Stomach (tissue), 4 donors: ENCODE results near the gene KDM8.

Source experiments
- EP300 ChIP-seq: sonication (generic); formaldehyde crosslinking; IDR thresholded peaks from one replicate; pipeline ENCODE4 v1.6.1; 2017; ENCODE audit warnings: antibody characterized with exemption
- POLR2A ChIP-seq, 4 donors: fragments of 450-650 bp; IDR thresholded peaks; one replicate each; pipeline ENCODE4 v1.6.1; 2016; ENCODE audit warnings: antibody characterized with exemption in 4 of 4, control low read depth in 2 of 4, mild to moderate bottlenecking in 1 of 4, moderate library complexity in 1 of 4
- POLR2AphosphoS5 ChIP-seq, 3 donors: sonication (generic); formaldehyde crosslinking; IDR thresholded peaks; one replicate each; pipeline ENCODE4 v1.6.1; 2016; ENCODE audit warnings: antibody characterized with exemption in 3 of 3
- TF ChIP-seq, protein P1 (sequence below), 7 experiments: fragments of 450-650 bp in 4 of 7; fragments of 200-600 bp in 3 of 7; sonication (generic) in 3 of 7; IDR thresholded peaks; one replicate each; pipeline ENCODE4 v1.5.1; 2016 to 2019; ENCODE audit warnings: antibody characterized with exemption in 7 of 7, control low read depth in 2 of 7, mild to moderate bottlenecking in 1 of 7

DNA sequence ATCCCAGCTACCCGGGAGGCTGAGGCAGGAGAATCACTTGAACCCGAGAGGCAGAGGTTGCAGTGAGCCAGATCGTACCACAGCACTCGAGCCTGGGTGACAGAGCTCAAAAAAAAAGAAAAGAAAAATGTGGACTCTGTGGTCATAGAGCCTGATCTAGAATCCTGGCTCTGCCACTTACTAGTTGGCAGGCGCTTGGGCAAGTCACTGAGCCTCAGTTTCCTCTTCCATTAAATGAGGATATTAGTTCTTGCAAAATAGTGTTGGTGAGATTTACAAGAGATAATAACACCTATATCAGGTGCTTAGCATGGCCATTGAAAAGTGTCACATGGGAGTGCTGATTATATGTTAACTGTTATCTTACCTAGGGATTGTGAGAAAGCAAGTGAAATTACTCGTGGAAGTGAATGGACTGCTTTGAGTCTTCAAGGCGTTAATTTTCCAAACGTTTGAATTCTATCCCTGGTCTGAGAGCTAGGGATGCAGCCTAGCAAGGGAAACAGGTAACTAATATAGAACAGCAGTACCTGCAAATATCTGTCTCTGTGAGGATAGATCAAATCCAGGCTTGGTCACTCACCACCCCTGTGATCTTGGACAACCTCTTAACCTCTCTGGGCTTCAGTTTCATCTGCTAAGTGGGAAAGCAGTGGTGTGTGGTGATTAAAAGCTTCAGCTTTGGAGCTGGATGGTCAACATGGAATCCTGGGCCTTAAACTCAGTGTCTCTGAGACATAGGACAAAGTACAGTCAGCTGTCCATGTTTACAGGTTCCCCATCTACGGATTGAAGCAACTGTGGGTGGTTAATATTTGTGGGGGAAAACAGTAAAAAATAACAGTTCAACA is 66.2 kb downstream of the KDM8 start:
- TF ChIP-seq EP300 (no peak), POLR2AphosphoS5 (IDR thresholded peaks at IDR 0.05) (no peak), POLR2A (IDR thresholded peaks at IDR 0.05) (no peak)
- TF ChIP-seq, protein P1, sequence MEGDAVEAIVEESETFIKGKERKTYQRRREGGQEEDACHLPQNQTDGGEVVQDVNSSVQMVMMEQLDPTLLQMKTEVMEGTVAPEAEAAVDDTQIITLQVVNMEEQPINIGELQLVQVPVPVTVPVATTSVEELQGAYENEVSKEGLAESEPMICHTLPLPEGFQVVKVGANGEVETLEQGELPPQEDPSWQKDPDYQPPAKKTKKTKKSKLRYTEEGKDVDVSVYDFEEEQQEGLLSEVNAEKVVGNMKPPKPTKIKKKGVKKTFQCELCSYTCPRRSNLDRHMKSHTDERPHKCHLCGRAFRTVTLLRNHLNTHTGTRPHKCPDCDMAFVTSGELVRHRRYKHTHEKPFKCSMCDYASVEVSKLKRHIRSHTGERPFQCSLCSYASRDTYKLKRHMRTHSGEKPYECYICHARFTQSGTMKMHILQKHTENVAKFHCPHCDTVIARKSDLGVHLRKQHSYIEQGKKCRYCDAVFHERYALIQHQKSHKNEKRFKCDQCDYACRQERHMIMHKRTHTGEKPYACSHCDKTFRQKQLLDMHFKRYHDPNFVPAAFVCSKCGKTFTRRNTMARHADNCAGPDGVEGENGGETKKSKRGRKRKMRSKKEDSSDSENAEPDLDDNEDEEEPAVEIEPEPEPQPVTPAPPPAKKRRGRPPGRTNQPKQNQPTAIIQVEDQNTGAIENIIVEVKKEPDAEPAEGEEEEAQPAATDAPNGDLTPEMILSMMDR (IDR thresholded peaks at IDR 0.05): no peak
